T-helper 17 cell (primary cell): ENCODE results near the gene TMEM208. TPM values are rescaled to one million over a fixed set of nuclear protein-coding genes. Genes with fewer than 3 reads are reported as not detected.

Experiments
- ATAC-seq: fragments of 150-1000 bp; cut with Tn5 transposase; 2 replicates; pipeline ENCODE4 v1.10.0; 2021; ENCODE audit warnings: mild to moderate bottlenecking, moderate library complexity
- DNase-seq, 3 donors: peaks; one replicate each; pipeline versions ENCODE4 v3.0.0 to v3.0.0-alpha.2; 2020 to 2021
- H3K9me3 ChIP-seq: one replicate; pipeline ENCODE4 v1.7.0; 2013; ENCODE audit warnings: low read length, mild to moderate bottlenecking; ENCODE audit not compliant: control insufficient read depth, poor library complexity, severe bottlenecking
- H3K27ac Mint-ChIP-seq: one replicate; pipeline ENCODE4 v1.8.0; 2022; ENCODE audit warnings: mild to moderate bottlenecking, moderate library complexity, mixed read lengths
- H3K27me3 Mint-ChIP-seq: one replicate; pipeline ENCODE4 v1.8.0; 2022; ENCODE audit warnings: mixed read lengths
- H3K36me3 Mint-ChIP-seq: one replicate; pipeline ENCODE4 v1.8.0; 2022; ENCODE audit warnings: low read depth, mixed read lengths
- H3K4me1 Mint-ChIP-seq: one replicate; pipeline ENCODE4 v1.8.0; 2022; ENCODE audit warnings: mild to moderate bottlenecking, mixed read lengths
- H3K4me3 Mint-ChIP-seq: one replicate; pipeline ENCODE4 v1.8.0; 2022; ENCODE audit warnings: mild to moderate bottlenecking, moderate library complexity, mixed read lengths
- total RNA-seq, 4 donors: library from RNA in 2 of 4; stranded (reverse) in 2 of 4; gene quantifications; one replicate each; pipeline ENCODE4 v1.2.3 and lab custom pipeline; 2022 to 2026

Gene TMEM208
- total RNA-seq, 2 donors from 2014 or later: 27.9 to 28.2 TPM

DNA sequence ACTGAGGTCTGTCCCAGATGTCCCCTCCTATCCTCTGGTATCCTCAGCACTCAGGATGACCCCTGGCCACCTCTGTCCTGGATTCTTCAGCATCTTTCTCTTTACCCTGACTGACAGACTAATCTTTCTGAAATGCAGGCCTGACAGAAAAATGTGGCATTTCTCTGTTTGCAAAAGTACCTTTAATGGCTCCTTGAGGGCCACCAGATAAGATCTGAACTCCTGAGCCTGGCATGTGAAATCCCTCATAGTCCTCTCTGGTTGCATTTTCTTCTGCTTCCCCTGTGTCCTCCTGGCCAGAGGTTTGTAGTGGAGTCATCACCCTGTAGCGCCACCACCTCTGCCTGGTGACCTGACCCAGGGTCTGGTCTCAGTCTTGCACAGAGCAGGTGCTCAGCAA is 30.0 kb upstream of the TMEM208 start:
- ATAC-seq (no peak), DNase-seq (no peak)
- Mint-ChIP-seq H3K36me3 (peaks cover 3% of the 10 kb centered on the region), H3K27ac (peak overlapping the region; percentile 53), H3K27me3 (no peaks in the 10 kb centered on the region), H3K4me1 (peaks cover 30% of the 10 kb centered on the region), H3K4me3 (no peak overlapping the region)
- H3K9me3 ChIP-seq: peaks cover 3% of the 10 kb centered on the region

DNA sequence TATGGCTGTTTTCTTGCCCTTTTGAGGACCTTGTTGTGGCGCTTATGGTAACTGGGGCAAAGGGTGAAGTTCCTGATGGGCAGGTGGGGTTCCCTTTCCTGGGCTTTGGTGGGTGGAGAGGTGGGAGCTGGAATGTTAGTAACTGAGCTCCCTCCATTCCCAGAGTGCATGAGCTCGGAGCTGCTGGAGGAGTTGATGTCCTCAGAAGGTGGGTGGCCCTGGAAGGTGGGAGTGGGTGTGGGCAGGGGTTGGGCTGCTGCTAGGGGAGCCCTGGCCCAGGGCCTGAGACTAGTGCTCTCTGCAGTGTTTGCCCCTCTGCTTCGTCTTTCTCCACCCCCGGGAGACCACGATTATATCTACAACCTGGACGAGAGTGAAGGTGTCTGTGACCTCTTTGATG is 29.2 kb upstream of the TMEM208 start:
- Mint-ChIP-seq H3K4me3 (no peak overlapping the region), H3K36me3 (peaks cover 3% of the 10 kb centered on the region), H3K27ac (peak overlapping the region; percentile 47), H3K4me1 (peaks cover 26% of the 10 kb centered on the region), H3K27me3 (no peaks in the 10 kb centered on the region)
- no peak for ATAC-seq
- no peak for DNase-seq
- no peaks in the 10 kb centered on the region for H3K9me3 ChIP-seq

DNA sequence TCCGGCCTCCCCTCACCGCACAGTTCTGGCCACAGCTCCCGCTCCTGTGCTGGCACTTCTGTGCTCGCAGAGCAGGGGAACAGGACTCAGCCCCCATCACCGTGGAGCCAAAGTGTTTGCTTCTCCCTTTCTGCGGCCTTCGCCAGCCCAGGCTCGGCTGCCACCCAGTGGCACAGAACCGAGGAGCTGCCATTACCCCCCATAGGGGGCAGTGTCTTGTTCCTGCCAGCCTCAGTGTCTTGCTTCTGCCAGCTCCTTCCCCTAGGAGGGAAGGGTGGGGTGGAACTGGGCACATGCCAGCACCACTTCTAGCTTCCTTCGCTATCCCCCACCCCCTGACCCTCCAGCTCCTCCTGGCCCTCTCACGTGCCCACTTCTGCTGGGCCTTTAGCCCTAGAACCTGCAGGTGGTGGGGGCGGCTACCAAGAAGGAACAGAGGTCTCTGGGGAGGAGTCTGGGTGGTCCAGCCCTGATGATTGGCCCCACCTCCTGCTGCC is 28.6 kb upstream of the TMEM208 start:
- Mint-ChIP-seq H3K4me3 (no peak overlapping the region), H3K27ac (peak overlapping the region; percentile 47)

DNA sequence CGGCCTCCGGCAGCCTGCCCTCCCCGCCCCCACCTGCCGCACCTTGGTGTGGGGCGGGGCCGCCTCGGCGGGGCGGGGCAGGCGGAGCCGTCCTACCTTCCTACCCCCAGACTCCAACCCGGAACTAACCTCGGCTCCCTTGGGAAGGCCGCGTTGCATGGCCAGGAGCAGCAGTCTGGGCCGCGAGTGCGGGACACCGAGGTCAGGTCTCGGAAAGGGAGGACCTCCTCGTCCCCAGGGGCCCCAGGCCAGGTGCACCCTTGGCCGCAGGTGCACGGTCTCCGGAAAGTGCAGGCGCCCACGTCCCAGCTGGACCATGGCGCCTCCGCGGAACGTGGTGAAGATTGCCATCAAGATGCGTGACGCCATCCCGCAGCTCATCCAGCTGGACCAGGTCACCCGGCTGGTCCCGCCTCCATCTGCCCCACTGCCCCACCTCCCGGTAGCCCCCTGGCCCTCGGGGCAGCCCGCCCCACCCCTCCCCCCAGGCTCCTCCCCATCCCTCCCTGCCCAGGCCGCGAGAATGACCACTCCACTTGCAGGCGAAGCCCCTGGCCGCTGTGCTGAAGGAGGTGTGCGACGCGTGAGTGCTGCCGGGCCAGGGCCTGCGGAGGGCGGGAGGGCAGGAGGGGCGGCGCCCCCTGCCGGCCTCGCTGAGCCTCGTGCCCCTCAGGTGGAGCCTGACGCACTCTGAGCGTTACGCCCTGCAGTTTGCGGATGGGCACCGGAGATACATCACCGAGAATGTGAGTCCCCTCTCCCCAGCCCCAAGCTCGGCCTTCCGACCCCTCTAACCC is 27.7 kb upstream of the TMEM208 start, which contains the start of gene ELMO3:
Gene ELMO3, plus strand, starts transcription at position 121 of the 797 bp plus-strand sequence. Its CDS starts 196 bp downstream, at position 317.
- ATAC-seq: peak; percentile 11
- H3K27ac Mint-ChIP-seq: peak within 1 kb of the TSS; percentile 47
- no peaks in the 10 kb centered on the region for H3K27me3 Mint-ChIP-seq
- H3K9me3 ChIP-seq: no peaks in the 10 kb centered on the region
- no peak within 1 kb of the TSS for H3K4me3 Mint-ChIP-seq
- peaks cover 16% of the 10 kb centered on the region for H3K4me1 Mint-ChIP-seq
- DNase-seq: no peak
- peaks cover 3% of the 10 kb centered on the region for H3K36me3 Mint-ChIP-seq

More for the DNA sequence above, 28.6 kb upstream of the TMEM208 start:
- ATAC-seq (peak; percentile 65), DNase-seq (no peak)
- H3K9me3 ChIP-seq: no peaks in the 10 kb centered on the region
- Mint-ChIP-seq H3K4me1 (peaks cover 24% of the 10 kb centered on the region), H3K36me3 (peaks cover 3% of the 10 kb centered on the region), H3K27me3 (no peaks in the 10 kb centered on the region)

DNA sequence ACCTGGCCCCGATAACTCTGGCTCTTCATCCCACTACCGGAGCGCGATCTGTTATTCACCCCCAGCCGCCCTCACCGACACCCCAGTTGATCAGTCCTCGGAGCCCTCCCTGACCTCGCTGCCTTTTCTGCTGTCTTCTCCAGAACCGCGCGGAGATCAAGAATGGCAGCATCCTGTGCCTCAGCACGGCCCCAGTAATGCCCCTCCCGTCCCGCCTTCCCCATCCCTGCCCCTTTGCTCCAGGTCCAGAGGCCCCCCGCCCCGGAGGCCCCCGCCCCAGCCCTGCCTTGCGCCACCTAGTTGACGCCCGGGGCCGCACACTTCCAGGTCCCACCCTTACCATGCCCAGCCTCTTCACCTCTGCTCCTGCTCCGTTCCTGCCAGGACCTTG is 27.1 kb upstream of the TMEM208 start:
- Mint-ChIP-seq H3K4me1 (peaks cover 16% of the 10 kb centered on the region), H3K4me3 (no peak overlapping the region), H3K27ac (no peak overlapping the region), H3K27me3 (no peaks in the 10 kb centered on the region), H3K36me3 (peaks cover 3% of the 10 kb centered on the region)
- H3K9me3 ChIP-seq: no peaks in the 10 kb centered on the region
- DNase-seq (no peak), ATAC-seq (peak; percentile 5)

DNA sequence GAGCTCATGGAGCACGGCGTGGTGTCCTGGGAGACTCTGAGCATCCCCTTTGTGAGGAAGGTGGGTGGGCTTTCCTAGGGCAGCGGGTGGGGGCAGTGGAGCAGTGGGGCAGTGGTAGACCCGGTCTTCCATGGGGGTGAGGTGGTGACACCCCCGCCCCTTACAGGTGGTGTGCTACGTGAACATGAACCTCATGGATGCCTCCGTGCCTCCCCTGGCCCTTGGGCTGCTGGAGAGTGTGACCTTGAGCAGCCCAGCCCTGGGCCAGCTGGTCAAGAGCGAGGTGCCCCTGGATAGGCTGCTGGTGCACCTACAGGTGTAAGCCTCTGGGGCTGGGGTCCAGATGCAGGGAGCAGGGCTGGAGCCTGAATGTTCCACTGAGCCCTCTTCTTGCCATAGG is 26.4 kb upstream of the TMEM208 start:
- H3K9me3 ChIP-seq: no peaks in the 10 kb centered on the region
- H3K36me3 Mint-ChIP-seq: peaks cover 3% of the 10 kb centered on the region
- no peak overlapping the region for H3K27ac Mint-ChIP-seq
- H3K4me3 Mint-ChIP-seq: no peak overlapping the region
- no peak for ATAC-seq
- peaks cover 16% of the 10 kb centered on the region for H3K4me1 Mint-ChIP-seq
- DNase-seq: no peak
- no peaks in the 10 kb centered on the region for H3K27me3 Mint-ChIP-seq

DNA sequence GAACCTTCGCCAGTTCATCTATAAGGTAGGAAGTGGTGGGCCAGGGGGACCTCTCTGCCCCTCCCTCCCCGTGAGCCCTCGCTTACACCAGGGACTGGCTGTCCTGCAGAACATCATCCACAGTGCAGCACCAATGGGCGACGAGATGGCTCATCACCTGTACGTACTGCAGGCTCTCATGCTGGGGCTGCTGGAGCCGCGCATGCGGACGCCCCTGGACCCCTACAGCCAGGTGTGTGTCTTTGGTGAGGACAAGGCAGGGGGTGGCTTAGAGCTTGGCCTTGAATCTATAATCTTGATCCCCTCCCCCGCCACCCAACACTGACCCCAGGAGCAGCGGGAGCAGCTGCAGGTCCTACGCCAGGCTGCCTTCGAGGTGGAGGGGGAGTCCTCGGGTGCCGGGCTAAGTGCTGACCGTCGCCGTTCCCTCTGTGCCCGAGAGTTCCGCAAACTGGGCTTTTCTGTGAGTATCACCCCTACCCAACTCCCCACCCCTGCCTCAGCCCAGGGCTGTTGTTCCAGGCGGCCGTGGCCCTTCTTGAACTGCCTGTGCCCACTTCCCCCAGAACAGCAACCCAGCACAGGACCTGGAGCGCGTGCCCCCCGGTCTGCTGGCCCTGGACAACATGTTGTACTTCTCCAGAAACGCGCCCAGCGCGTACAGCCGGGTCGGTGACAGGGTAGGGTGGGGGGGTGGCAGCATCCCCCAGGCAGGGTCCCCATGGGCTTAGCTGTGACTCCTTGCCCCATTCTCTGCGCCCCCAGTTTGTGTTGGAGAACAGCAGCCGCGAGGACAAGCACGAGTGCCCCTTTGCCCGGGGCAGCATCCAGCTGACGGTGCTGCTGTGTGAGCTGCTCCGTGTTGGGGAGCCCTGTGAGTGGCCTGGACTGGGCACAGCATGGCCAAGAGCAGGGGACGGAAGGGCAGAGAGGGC is 25.3 kb upstream of the TMEM208 start:
- no peak for DNase-seq
- no peaks in the 10 kb centered on the region for H3K27me3 Mint-ChIP-seq
- H3K27ac Mint-ChIP-seq: no peak overlapping the region
- peaks cover 6% of the 10 kb centered on the region for H3K4me1 Mint-ChIP-seq
- no peak overlapping the region for H3K4me3 Mint-ChIP-seq
- no peaks in the 10 kb centered on the region for H3K9me3 ChIP-seq
- no peak for ATAC-seq
- no peaks in the 10 kb centered on the region for H3K36me3 Mint-ChIP-seq

DNA sequence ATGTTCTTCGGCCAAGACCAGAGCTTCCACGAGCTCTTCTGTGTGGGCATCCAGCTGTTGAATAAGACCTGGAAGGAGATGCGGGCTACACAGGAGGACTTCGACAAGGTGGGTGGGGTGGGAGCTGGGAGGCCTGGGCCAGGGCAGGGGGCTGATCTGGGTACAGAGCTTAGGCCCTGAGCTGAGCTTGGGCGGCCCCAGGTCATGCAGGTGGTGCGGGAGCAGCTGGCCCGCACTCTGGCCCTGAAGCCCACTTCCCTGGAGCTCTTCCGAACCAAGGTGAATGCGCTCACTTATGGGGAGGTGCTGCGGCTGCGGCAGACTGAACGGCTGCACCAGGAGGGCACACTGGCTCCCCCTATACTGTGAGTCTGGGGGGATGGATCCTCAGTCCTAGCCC is 24.5 kb upstream of the TMEM208 start:
- ATAC-seq: no peak
- H3K27me3 Mint-ChIP-seq: no peaks in the 10 kb centered on the region
- H3K9me3 ChIP-seq: no peaks in the 10 kb centered on the region
- H3K36me3 Mint-ChIP-seq: no peaks in the 10 kb centered on the region
- DNase-seq: no peak
- no peak overlapping the region for H3K4me3 Mint-ChIP-seq
- peaks cover 4% of the 10 kb centered on the region for H3K4me1 Mint-ChIP-seq
- H3K27ac Mint-ChIP-seq: no peak overlapping the region

DNA sequence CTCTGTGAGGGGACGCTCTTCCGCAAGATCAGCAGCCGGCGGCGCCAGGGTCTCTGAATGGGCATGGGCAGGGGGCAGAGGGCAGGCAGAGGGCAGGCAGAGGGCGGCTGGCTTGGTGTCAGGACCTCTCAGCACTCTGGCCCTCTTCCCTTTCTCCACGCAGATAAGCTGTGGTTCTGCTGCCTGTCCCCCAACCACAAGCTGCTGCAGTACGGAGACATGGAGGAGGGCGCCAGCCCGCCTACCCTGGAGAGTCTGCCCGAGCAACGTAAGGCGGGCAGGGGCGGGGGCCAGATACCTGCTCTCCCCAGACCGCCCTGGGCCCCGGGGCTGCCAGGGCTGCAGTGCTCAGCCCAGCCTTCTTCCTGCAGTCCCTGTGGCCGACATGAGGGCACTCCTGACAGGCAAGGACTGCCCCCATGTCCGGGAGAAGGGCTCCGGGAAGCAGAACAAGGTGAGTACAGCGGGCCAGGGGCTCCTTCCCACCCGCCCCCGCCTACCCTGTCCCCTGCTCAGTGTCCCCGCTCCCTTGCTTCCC is 23.9 kb upstream of the TMEM208 start:
- DNase-seq (no peak), ATAC-seq (no peak)
- no peaks in the 10 kb centered on the region for H3K9me3 ChIP-seq
- Mint-ChIP-seq H3K36me3 (no peaks in the 10 kb centered on the region), H3K4me1 (peaks cover 4% of the 10 kb centered on the region), H3K27me3 (no peaks in the 10 kb centered on the region), H3K27ac (no peak overlapping the region), H3K4me3 (no peak overlapping the region)

DNA sequence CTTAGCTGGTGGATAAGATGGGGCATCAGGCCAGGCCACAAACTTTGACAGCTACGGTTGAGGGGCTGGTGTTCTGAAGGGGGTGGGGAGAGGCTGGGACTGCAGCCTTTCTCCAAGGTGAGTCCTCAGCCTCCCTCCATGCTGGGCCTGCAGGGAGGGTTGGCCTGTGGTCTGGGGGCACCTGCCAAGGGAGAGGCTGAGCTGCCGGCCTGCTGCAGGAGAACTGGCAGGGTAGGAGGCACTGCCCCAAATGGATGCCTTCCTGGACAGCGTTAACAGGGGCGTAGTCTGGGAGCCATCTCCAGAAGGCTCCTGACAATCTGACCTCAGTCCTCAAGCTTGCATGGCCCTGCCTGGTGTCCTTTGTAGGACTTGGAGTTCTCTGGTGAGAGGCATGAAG is 22.9 kb upstream of the TMEM208 start:
- Mint-ChIP-seq H3K4me1 (peaks cover 2% of the 10 kb centered on the region), H3K27me3 (no peaks in the 10 kb centered on the region), H3K4me3 (no peak overlapping the region), H3K27ac (no peak overlapping the region), H3K36me3 (no peaks in the 10 kb centered on the region)
- ATAC-seq (no peak), DNase-seq (no peak)
- H3K9me3 ChIP-seq: no peaks in the 10 kb centered on the region

DNA sequence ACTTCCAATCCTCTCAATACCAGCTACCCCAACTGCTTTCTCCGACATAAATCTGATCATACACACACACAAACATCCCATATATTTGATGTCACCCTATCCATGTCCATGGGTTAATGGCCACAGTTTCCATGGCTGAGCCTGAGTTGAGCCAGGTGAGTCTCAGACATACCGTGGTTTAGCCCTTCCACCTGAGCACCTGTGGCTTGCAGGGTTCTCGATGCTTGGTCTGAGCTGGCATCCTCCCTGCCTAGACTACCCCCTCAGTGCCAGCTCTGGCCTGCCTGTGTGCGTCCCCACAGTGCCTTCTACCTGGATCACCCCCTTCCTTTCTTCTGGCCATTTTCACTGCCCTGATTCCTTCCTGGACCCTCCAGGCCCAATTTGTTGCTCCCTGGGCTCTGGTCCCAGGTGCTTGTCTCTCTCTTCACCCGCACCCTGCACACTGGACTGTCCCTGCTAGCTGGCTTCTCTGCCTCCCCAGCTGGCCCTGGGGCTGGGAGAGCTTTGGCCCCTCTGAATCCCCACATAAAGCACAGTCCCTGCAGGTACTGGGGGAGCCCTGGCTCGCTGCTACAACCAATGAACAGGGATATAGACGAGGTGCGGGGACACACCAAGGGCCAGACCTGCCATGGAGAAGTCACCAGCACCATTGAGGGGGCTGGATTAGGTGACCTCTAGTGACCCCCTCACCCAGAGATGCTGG is 20.6 kb upstream of the TMEM208 start:
- H3K27ac Mint-ChIP-seq: no peak overlapping the region
- ATAC-seq (no peak), DNase-seq (no peak)
- no peaks in the 10 kb centered on the region for H3K36me3 Mint-ChIP-seq
- no peaks in the 10 kb centered on the region for H3K9me3 ChIP-seq
- H3K27me3 Mint-ChIP-seq: no peaks in the 10 kb centered on the region
- H3K4me1 Mint-ChIP-seq: peaks cover 3% of the 10 kb centered on the region
- no peak overlapping the region for H3K4me3 Mint-ChIP-seq

DNA sequence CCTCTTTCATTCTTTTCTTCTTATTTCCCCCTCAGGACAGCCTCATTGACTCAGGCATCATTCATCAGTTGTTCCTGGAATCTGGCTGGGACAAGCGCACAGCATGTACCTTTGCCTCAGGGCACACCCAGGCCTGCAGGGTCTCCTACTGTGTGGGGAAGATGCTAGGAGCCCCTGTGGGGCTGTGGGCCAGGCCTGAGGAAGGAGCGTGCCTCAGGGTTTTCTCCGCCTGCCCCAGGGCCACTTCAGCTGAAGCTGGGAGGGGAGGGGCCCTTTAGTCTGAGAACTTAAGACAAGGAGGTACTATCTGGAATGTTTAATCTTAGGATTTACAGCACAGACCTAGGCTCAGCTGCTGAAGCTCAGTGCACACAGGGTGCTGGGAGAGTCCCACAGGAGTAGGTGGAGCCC is 20.1 kb upstream of the TMEM208 start:
- no peaks in the 10 kb centered on the region for H3K9me3 ChIP-seq
- H3K27me3 Mint-ChIP-seq: no peaks in the 10 kb centered on the region
- peaks cover 3% of the 10 kb centered on the region for H3K4me1 Mint-ChIP-seq
- no peak overlapping the region for H3K27ac Mint-ChIP-seq
- H3K4me3 Mint-ChIP-seq: no peak overlapping the region
- no peaks in the 10 kb centered on the region for H3K36me3 Mint-ChIP-seq
- DNase-seq: no peak
- ATAC-seq: no peak
